Fibroblast of mammary gland (primary cell): Measurements from ENCODE around the gene FILIP1L.
A peak's percentile ranks its signal among the peaks of the same experiment; 100 is the strongest.

Experiments used
- DNase-seq: peaks from one replicate; pipeline ENCODE4 v3.0.0-alpha.2; 2010; ENCODE audit warnings: low read depth
- H3K4me3 ChIP-seq: 2 replicates; pipeline ENCODE4 v1.5.1; 2011; ENCODE audit warnings: low read depth, mild to moderate bottlenecking, low read length, moderate library complexity; ENCODE audit not compliant: control insufficient read depth
- TF ChIP-seq, protein P1 (sequence below): conservative IDR thresholded peaks from 2 replicates; pipeline ENCODE4 v1.5.1; 2011; ENCODE audit warnings: low read depth, low read length, inconsistent platforms; ENCODE audit not compliant: control insufficient read depth, insufficient read depth

Gene FILIP1L

DNA sequence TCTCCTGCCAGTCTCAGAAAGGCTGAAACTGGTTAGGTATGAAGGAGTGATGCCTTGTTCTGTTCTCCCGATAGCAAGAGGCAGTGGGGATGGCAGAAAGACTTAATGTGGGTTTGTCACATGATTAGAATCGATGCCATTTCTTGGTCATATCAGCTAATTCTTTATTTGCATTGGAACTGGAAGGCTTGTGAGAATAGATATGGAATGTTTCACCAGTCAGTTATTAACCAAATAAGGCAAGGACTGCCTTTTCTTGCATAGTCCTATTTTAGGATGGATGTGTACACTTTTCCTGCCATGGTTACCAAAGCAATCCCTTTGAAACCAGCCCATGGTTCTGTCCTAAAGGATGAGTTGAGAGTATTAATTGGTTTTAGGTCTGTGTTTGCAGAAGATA is 33.7 kb downstream of the FILIP1L start:
- no peak for DNase-seq
- no peak overlapping the region for H3K4me3 ChIP-seq

DNA sequence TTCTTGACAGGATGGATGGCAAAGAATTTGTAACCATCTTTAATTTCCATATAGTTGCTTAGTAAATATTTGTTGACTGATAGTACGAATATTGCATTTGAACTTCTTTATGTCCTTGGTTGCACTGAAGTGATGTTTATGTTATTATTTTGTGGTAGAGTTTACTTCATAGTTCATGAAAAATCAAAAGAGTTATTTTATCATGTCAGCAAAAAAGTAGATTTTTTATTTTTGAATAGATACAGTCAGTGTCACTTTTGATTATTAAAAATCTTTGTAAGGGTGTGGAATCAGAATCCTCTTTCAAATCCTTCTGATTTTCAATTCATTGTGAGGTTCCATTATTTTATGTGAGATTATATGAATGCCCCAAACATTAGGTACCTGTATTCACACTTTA is 35.0 kb downstream of the FILIP1L start:
- H3K4me3 ChIP-seq: no peak overlapping the region
- TF ChIP-seq, protein P1, sequence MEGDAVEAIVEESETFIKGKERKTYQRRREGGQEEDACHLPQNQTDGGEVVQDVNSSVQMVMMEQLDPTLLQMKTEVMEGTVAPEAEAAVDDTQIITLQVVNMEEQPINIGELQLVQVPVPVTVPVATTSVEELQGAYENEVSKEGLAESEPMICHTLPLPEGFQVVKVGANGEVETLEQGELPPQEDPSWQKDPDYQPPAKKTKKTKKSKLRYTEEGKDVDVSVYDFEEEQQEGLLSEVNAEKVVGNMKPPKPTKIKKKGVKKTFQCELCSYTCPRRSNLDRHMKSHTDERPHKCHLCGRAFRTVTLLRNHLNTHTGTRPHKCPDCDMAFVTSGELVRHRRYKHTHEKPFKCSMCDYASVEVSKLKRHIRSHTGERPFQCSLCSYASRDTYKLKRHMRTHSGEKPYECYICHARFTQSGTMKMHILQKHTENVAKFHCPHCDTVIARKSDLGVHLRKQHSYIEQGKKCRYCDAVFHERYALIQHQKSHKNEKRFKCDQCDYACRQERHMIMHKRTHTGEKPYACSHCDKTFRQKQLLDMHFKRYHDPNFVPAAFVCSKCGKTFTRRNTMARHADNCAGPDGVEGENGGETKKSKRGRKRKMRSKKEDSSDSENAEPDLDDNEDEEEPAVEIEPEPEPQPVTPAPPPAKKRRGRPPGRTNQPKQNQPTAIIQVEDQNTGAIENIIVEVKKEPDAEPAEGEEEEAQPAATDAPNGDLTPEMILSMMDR: no peak
- DNase-seq: no peak

More for the DNA sequence above, 33.7 kb downstream of the FILIP1L start:
- TF ChIP-seq, protein P1: no peak

DNA sequence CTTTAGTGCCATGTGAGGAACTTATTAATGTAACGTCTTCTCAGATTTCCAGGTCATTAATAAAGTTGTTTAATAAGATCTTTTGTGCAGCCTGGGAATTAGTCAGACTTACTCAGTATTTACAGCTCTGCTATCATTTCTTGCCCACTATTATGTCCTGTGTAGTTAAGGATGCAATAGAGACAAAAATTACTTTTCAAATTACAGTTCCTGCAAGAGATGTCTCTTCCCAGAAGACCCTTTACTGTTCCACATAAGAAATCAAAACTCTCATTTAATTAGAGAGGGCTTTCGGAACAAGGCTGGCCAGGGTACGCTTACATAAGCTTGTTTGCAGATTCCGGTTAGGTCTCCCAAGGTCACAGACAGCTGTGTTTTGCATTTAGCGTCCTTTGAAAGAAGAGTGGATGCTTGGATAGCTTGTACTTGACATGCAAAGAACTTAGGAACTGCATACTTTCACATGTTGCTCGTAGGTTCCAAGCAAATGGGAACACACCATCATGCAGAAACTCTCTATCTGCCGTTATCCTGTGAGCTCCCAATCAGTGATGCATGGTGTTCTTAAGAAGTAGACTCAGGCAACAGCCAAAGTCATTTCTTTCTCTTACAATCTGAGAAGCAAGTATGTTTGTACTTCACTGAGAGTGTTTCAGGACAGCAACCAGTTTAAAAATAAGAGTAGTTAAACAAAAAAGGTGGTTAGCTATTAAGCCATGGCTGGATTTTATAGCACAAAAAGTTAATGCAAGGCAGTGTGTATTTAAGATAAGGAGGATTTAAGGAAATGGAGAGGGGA is 37.4 kb downstream of the FILIP1L start:
- TF ChIP-seq, protein P1: no peak
- no peak for DNase-seq
- H3K4me3 ChIP-seq: no peak overlapping the region

DNA sequence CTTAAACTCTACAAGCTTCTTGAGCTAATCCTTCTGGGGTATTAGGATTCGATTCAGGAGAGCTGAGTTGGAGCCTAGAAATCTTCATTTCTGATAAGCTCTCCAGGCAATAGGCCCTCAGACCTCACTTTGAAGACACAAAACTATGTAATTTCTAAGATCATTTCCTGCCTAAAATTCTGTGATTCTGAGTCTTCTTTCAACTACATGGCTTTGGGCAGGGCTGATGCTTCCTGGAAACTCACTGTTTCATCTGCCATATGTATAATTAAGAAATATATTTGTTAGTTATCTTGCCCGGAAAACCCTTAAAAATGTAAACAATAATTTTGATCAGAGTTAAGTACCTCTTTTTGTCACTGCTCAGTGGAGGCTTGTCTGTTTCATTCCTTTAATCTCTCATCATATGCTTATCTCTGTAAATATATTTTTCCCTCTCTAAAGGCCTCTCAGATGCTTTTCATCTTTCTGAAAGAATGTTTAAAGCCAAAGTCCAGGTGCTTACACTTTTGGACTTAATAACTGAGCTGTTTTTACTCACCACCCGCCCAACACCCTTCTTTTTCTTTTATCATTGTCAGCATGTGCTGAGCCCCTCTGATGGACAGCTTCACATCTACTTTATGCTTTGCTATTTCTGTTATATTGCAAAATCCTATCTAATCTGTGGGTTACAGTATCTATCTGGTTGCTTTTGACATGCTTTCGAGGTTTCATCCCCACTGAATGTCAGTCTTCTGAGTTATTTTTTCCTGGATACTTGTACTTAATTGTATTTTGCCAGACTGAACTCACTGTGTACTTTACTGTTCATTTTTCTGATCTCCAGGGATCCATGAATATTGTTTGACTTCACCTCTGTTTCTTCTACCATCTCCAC is 38.2 kb downstream of the FILIP1L start:
- TF ChIP-seq, protein P1: no peak
- H3K4me3 ChIP-seq: no peak overlapping the region
- DNase-seq: no peak

DNA sequence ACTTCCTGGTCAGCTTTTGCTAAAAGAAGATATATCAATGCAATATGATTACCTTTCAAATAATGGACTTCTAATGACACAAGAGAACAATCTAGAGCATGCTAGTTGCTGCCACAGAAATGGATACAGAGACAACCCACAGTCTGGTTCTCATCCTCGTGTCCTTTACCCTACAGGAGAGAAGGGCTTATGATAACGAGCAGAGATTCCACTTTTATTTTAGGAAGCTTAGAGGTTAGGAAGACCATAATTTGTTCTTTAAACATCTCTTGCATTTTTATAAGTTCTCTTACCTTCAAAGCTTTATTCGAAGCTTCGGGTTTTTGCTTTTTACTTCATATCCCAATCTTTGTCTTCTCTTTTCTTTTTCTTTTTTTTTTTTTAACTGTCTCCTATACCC is 39.1 kb downstream of the FILIP1L start:
- TF ChIP-seq, protein P1: no peak
- no peak for DNase-seq

DNA sequence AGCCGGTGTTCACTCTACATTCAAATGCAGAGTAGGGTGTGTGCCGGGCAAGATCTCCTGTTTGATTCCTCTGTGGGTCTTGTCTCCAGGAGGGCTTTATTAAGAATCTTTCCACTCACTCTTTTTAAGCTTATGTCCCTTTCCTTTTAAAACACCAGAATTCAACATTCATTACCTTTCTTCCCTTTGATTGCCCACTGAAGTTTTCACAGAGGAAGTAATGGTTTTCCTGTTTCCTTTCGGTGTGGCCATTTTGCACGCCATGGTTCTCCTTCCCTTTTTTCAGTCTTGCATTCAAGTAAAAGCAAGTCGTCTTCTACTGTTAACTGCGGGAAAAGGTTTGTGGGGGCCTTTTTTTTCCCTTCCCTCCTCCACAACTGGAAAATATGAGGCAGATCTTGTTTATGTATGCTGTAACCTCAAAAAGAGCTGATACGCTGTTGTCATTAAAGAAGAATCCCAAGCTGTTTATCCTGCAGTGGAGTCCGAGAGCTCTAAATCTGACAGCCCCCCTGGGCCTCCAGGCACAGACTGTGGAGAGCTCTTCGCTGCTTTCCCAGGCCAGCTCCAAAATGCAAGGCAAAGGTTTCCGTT is 40.5 kb downstream of the FILIP1L start:
- H3K4me3 ChIP-seq: no peak overlapping the region
- TF ChIP-seq, protein P1: no peak
- DNase-seq: peak; percentile 76

More for the DNA sequence above, 39.1 kb downstream of the FILIP1L start:
- no peak overlapping the region for H3K4me3 ChIP-seq
